Stimulated activated CD4-positive, alpha-beta T cell treated with anti-CD3 and anti-CD28 coated beads, Interleukin-1b, Interleukin-23, amount 100 ng/mL, for 1 hour (primary cell): ENCODE results near the gene TMEM62.
"Not testable (repeated sequence)": the region's sequence is repeated elsewhere in the genome, so short reads cannot be mapped to it uniquely, and the experiment has no call there.

Experiments
- DNase-seq, 2 donors: peaks; one replicate each; pipeline ENCODE4 v3.0.0-alpha.2; 2020; ENCODE audit warnings: low read depth in 2 of 2

The TMEM62 gene

GRCh38 chr15:43209059-43209824 is 75.9 kb downstream of the TMEM62 start:
- no peak for DNase-seq

GRCh38 chr15:43210172-43210745 is 76.9 kb downstream of the TMEM62 start:
- no peak for DNase-seq

GRCh38 chr15:43210807-43211206 is 77.4 kb downstream of the TMEM62 start:
- no peak for DNase-seq

- DNase-seq: no peak
Measured at GRCh38 chr15:43211224-43211735, 77.9 kb downstream of the TMEM62 start.

GRCh38 chr15:43212299-43212698 is 78.9 kb downstream of the TMEM62 start:
- no peak for DNase-seq

GRCh38 chr15:43212951-43213350 is 79.6 kb downstream of the TMEM62 start:
- no peak for DNase-seq

- no peak for DNase-seq
Measured at GRCh38 chr15:43213466-43213865, 80.1 kb downstream of the TMEM62 start.

- no peak for DNase-seq
Measured at GRCh38 chr15:43214169-43214568, 80.8 kb downstream of the TMEM62 start.

GRCh38 chr15:43214592-43215295 is 81.4 kb downstream of the TMEM62 start:
- no peak for DNase-seq

- no peak for DNase-seq
Measured at GRCh38 chr15:43215961-43216360, 82.6 kb downstream of the TMEM62 start.

GRCh38 chr15:43218908-43219706 is 85.7 kb downstream of the TMEM62 start:
- no peak for DNase-seq

- no peak for DNase-seq
Measured at GRCh38 chr15:43219929-43220928, 86.8 kb downstream of the TMEM62 start.

GRCh38 chr15:43220991-43221403 is 87.6 kb downstream of the TMEM62 start, which contains the start of gene EPB42:
Gene EPB42 (minus strand): TSS chr15:43221018. CDS start chr15:43220825, 193 bp downstream.
- no peak for DNase-seq

GRCh38 chr15:43221422-43221821 is 88.0 kb downstream of the TMEM62 start:
- DNase-seq: no peak

- DNase-seq: no peak
Measured at GRCh38 chr15:43225201-43225949, 92.0 kb downstream of the TMEM62 start.

- DNase-seq: not testable (repeated sequence)
Measured at GRCh38 chr15:43225950-43226255, 92.5 kb downstream of the TMEM62 start.

- no peak for DNase-seq
Measured at GRCh38 chr15:43226436-43227305, 93.3 kb downstream of the TMEM62 start.

- DNase-seq: no peak
Measured at GRCh38 chr15:43229977-43230376, 96.6 kb downstream of the TMEM62 start.

GRCh38 chr15:43230640-43231115 is 97.3 kb downstream of the TMEM62 start:
- DNase-seq: no peak
